22Rv1 (cell line): ENCODE results near the gene TMEM72.

Source experiments
- CTCF ChIP-seq: fragments of 450-650 bp; IDR thresholded peaks from 2 replicates; pipeline ENCODE4 v1.5.1; 2017; ENCODE audit warnings: mild to moderate bottlenecking
- ZFX ChIP-seq: fragments of 450-650 bp; IDR thresholded peaks from 2 replicates; pipeline ENCODE4 v1.6.1; 2017; ENCODE audit warnings: antibody characterized with exemption, borderline replicate concordance

- TF ChIP-seq CTCF: no peak
- TF ChIP-seq ZFX: no peak
Observed at GRCh38 chr10:44899450-44900080, 11.6 kb upstream of the TMEM72 start.
